H1 (cell line): Measurements from ENCODE around the gene FKBP2. TPM values are rescaled to one million over a fixed set of nuclear protein-coding genes. Genes with fewer than 3 reads are reported as not detected.

Source experiments
- CTCF ChIA-PET: fragments of 300-600 bp; sonication (Branson Sonifier 250); formaldehyde crosslinking; loops from one replicate; lab custom pipeline; 2021; ENCODE audit not compliant: partially characterized antibody; lab: Charles Lee
- POLR2A ChIA-PET: fragments of 300-600 bp; sonication (Branson Sonifier 250); formaldehyde crosslinking; loops from one replicate; lab custom pipeline; 2021; ENCODE audit warnings: inconsistent platforms; ENCODE audit not compliant: partially characterized antibody; lab: Charles Lee
- DNase-seq, 2 experiments: peaks; one replicate each; pipeline versions ENCODE4 v3.0.0 to v3.0.0-alpha.2; 2010 to 2022; ENCODE audit warnings: low spot score in 2 of 2, low read depth in 1 of 2, mixed read lengths in 1 of 2
- FAIRE-seq: peaks from 2 replicates; lab custom pipeline; 2011; peaks lifted over from hg19 to GRCh38; lab: Jason Lieb, UNC
- H2AFZ ChIP-seq: 2 replicates; pipeline ENCODE4 v1.8.1; 2012; ENCODE audit warnings: low read length, inconsistent platforms
- H2AK5ac ChIP-seq: 2 replicates; pipeline ENCODE4 v1.6.1; 2013; ENCODE audit warnings: low read depth, low read length
- H2BK120ac ChIP-seq: replicated peaks from 2 replicates; pipeline ENCODE3; 2013; ENCODE audit warnings: low read depth, low read length, inconsistent platforms
- H2BK12ac ChIP-seq: 2 replicates; pipeline ENCODE4 v1.6.1; 2013; ENCODE audit warnings: low read depth, low read length
- H2BK15ac ChIP-seq: 2 replicates; pipeline ENCODE4 v1.6.1; 2013; ENCODE audit warnings: low read length
- H2BK20ac ChIP-seq: 2 replicates; pipeline ENCODE4 v1.6.1; 2013; ENCODE audit warnings: low read length
- H2BK5ac ChIP-seq: 2 replicates; pipeline ENCODE4 v1.6.1; 2013; ENCODE audit warnings: low read depth, low read length
- H3K14ac ChIP-seq: 2 replicates; pipeline ENCODE4 v1.6.1; 2013; ENCODE audit warnings: inconsistent platforms; ENCODE audit not compliant: insufficient read length
- H3K18ac ChIP-seq: 2 replicates; pipeline ENCODE4 v1.6.1; 2013; ENCODE audit warnings: low read length; ENCODE audit errors: extremely low read depth
- H3K23ac ChIP-seq: 2 replicates; pipeline ENCODE4 v1.6.1; 2013; ENCODE audit warnings: inconsistent platforms; ENCODE audit not compliant: insufficient read length
- H3K23me2 ChIP-seq: 2 replicates; pipeline ENCODE4 v1.6.1; 2013; ENCODE audit warnings: low read depth, low read length
- H3K27ac ChIP-seq: 2 replicates; pipeline ENCODE4 v1.6.1; 2011; ENCODE audit warnings: low read depth, low read length, inconsistent platforms
- H3K27me3 ChIP-seq, 4 experiments: replicated peaks in 1 of 4; 1 replicate in 1 of 4; 2 replicates in 3 of 4; pipeline versions ENCODE4 v1.6.1 to v1.8.1; 2011 to 2013; ENCODE audit warnings: low read length in 3 of 4, mild to moderate bottlenecking in 3 of 4, inconsistent platforms in 2 of 4, mixed read lengths in 2 of 4, moderate library complexity in 1 of 4; ENCODE audit not compliant: control insufficient read depth in 3 of 4, insufficient read depth in 3 of 4; ENCODE audit errors: extremely low read depth in 1 of 4
- H3K36me3 ChIP-seq, 4 experiments: 2 replicates each; pipeline versions ENCODE4 v1.6.1 to v1.8.1; 2011 to 2013; ENCODE audit warnings: mild to moderate bottlenecking in 4 of 4, low read length in 3 of 4, moderate library complexity in 2 of 4, control low read depth in 1 of 4, inconsistent platforms in 1 of 4; ENCODE audit not compliant: insufficient read depth in 4 of 4, control insufficient read depth in 2 of 4
- H3K4ac ChIP-seq: replicated peaks from 2 replicates; pipeline ENCODE3; 2013; ENCODE audit warnings: low read length, low read depth, mixed read lengths, inconsistent platforms; ENCODE audit not compliant: insufficient read length
- H3K4me1 ChIP-seq, 4 experiments: replicated peaks in 1 of 4; 1 replicate in 1 of 4; 2 replicates in 3 of 4; pipeline versions ENCODE4 v1.6.1 to v1.8.1; 2011 to 2013; ENCODE audit warnings: low read length in 3 of 4, inconsistent platforms in 2 of 4, mixed read lengths in 1 of 4; ENCODE audit not compliant: insufficient read depth in 4 of 4, control insufficient read depth in 3 of 4
- H3K4me2 ChIP-seq, 2 experiments: 2 replicates each; pipeline versions ENCODE4 v1.6.1 to v1.8.1; 2011 to 2013; ENCODE audit warnings: low read depth in 2 of 2, low read length in 2 of 2, control low read depth in 1 of 2, inconsistent platforms in 1 of 2, mild to moderate bottlenecking in 1 of 2; ENCODE audit not compliant: insufficient read depth in 1 of 2
- H3K4me3 ChIP-seq, 4 experiments: fragments of 200-600, 300-600 bp in 1 of 4; sonication (generic), shearing (Covaris generic), sonication (Bioruptor Twin) in 1 of 4; 2 replicates each; pipeline versions ENCODE4 v1.5.1 to v1.8.1; 2011 to 2016; ENCODE audit warnings: low read length in 4 of 4, low read depth in 3 of 4, control low read depth in 2 of 4, inconsistent platforms in 2 of 4, mild to moderate bottlenecking in 2 of 4, mixed read lengths in 1 of 4, moderate library complexity in 1 of 4; ENCODE audit not compliant: insufficient read depth in 2 of 4; ENCODE audit errors: extremely low read depth in 1 of 4
- H3K56ac ChIP-seq: replicated peaks from 2 replicates; pipeline ENCODE3; 2013; ENCODE audit warnings: low read depth, mild to moderate bottlenecking, mixed read lengths, low read length, inconsistent platforms; ENCODE audit not compliant: insufficient read length
- H3K79me1 ChIP-seq: 2 replicates; pipeline ENCODE4 v1.6.1; 2013; ENCODE audit warnings: low read depth, low read length, control low read depth
- H3K79me2 ChIP-seq, 2 experiments: 2 replicates each; pipeline versions ENCODE4 v1.6.1 to v1.8.1; 2012 to 2013; ENCODE audit warnings: low read length in 2 of 2, mild to moderate bottlenecking in 2 of 2, inconsistent platforms in 1 of 2; ENCODE audit not compliant: insufficient read depth in 2 of 2, control insufficient read depth in 1 of 2
- H3K9ac ChIP-seq, 4 experiments: replicated peaks in 1 of 4; 1 replicate in 1 of 4; 2 replicates in 3 of 4; pipeline versions ENCODE4 v1.6.1 to v1.8.1; 2011 to 2013; ENCODE audit warnings: low read depth in 3 of 4, low read length in 3 of 4, control low read depth in 2 of 4, mild to moderate bottlenecking in 2 of 4, moderate library complexity in 2 of 4, inconsistent platforms in 1 of 4; ENCODE audit errors: extremely low read depth in 1 of 4
- H3K9me3 ChIP-seq, 2 experiments: 2 replicates each; pipeline versions ENCODE4 v1.6.1 to v1.8.1; 2012 to 2013; ENCODE audit warnings: mild to moderate bottlenecking in 2 of 2, moderate library complexity in 2 of 2, control low read depth in 1 of 2, inconsistent platforms in 1 of 2, low read depth in 1 of 2, low read length in 1 of 2, mixed read lengths in 1 of 2; ENCODE audit not compliant: insufficient read depth in 2 of 2
- H4K20me1 ChIP-seq, 2 experiments: replicated peaks in 1 of 2; 2 replicates each; pipeline versions ENCODE3 to v1.8.1; 2011 to 2013; ENCODE audit warnings: inconsistent platforms in 2 of 2, low read length in 2 of 2, mild to moderate bottlenecking in 1 of 2; ENCODE audit not compliant: insufficient read depth in 2 of 2, control insufficient read depth in 1 of 2
- H4K5ac ChIP-seq: 2 replicates; pipeline ENCODE4 v1.6.1; 2013; ENCODE audit warnings: low read length, low read depth, mixed read lengths, inconsistent platforms; ENCODE audit not compliant: insufficient read length
- H4K8ac ChIP-seq: 2 replicates; pipeline ENCODE4 v1.8.0; 2013; ENCODE audit warnings: mild to moderate bottlenecking, moderate library complexity, low read length, inconsistent platforms; ENCODE audit not compliant: insufficient read depth; ENCODE audit errors: extremely low read depth
- H4K91ac ChIP-seq: replicated peaks from 2 replicates; pipeline ENCODE3; 2013; ENCODE audit warnings: low read length, mixed read lengths, inconsistent platforms; ENCODE audit not compliant: insufficient read length
- ATF2 ChIP-seq: IDR thresholded peaks from 2 replicates; pipeline ENCODE4 v1.6.1; 2012; ENCODE audit warnings: low read length, inconsistent platforms
- CBX8 ChIP-seq: fragments of 300-800, 300-1000 bp; sonication (generic); IDR thresholded peaks from 2 replicates; pipeline ENCODE4 v1.7.1; 2016; ENCODE audit warnings: low read depth, low read length, borderline replicate concordance
- CTBP2 ChIP-seq: IDR thresholded peaks from 2 replicates; pipeline ENCODE4 v1.7.0; 2011; ENCODE audit warnings: borderline replicate concordance, mild to moderate bottlenecking, moderate library complexity, mixed read lengths, low read length; ENCODE audit not compliant: insufficient read depth, insufficient read length
- E2F6 ChIP-seq: IDR thresholded peaks from 2 replicates; pipeline ENCODE4 v1.6.1; 2012; ENCODE audit warnings: inconsistent platforms
- MAX ChIP-seq: IDR thresholded peaks from 2 replicates; pipeline ENCODE4 v1.6.1; 2012; ENCODE audit warnings: inconsistent platforms
- SP1 ChIP-seq: IDR thresholded peaks from 2 replicates; pipeline ENCODE4 v1.6.1; 2011; ENCODE audit warnings: low read depth, low read length
- SP2 ChIP-seq: IDR thresholded peaks from 2 replicates; pipeline ENCODE4 v1.6.1; 2012; ENCODE audit warnings: mild to moderate bottlenecking, low read length, inconsistent platforms
- TBP ChIP-seq: IDR thresholded peaks from 2 replicates; pipeline ENCODE4 v1.6.1; 2011; ENCODE audit warnings: low read depth, low read length, improper control_type of control experiment
- TEAD4 ChIP-seq: IDR thresholded peaks from 2 replicates; pipeline ENCODE4 v1.6.1; 2012; ENCODE audit warnings: low read depth, low read length, inconsistent platforms, mixed read lengths
- ZNF274 ChIP-seq: IDR thresholded peaks from 2 replicates; pipeline ENCODE4 v1.7.0; 2012; ENCODE audit warnings: low read length, borderline replicate concordance; ENCODE audit errors: extremely low read depth
- WGBS, 2 experiments: shearing (Covaris generic) in 1 of 2; methylation state at CpG; one replicate each; pipeline versions ENCODE4 v1.1.6 to v1.1.7; 2013 to 2015; ENCODE audit warnings: low lambda C conversion rate in 2 of 2, mixed read lengths in 2 of 2, inconsistent platforms in 1 of 2, low coverage in 1 of 2, missing lambda C conversion rate in 1 of 2; ENCODE audit not compliant: insufficient replicate concordance in 2 of 2, insufficient coverage in 1 of 2, insufficient read length in 1 of 2; ENCODE audit errors: extremely low coverage in 1 of 2, missing lambda C conversion rate in 1 of 2; 5-methylcytosine and 5-hydroxymethylcytosine counted together
- polyA plus RNA-seq, 7 experiments: library from polyadenylated mRNA; depleted of rRNA in 3 of 7; stranded (reverse) in 5 of 7; unstranded in 2 of 7; fragments of >200 nt in 5 of 7; fragments of 200-250 nt in 2 of 7; gene quantifications; 1 replicate in 5 of 7; 2 replicates in 1 of 7; 4 replicates in 1 of 7; pipeline versions ENCODE4 v1.2.1 to v1.2.3, GENCODE V29; 2011 to 2013; ENCODE audit warnings: missing spikeins in 2 of 7, mixed read lengths in 2 of 7
- total RNA-seq: library from RNA; stranded (reverse); fragmentation: NEBNext Ultra II Directional; extraction: Animal tissue kit (Norgen Biotek cat#: 25700); gene quantifications from 2 replicates; pipeline ENCODE4 v1.2.1, GENCODE V29; 2021

FKBP2 gene
- total and polyA plus RNA-seq, 2 of the 8 experiments (the other 6 are each of a cell fraction or from before 2014, with no cell fraction given), result 41.7 to 52.5 TPM

GRCh38 chr11:64227405-64227956 lies 13.4 kb upstream of the FKBP2 start:
- H2BK15ac ChIP-seq, result 0 out of 2 replicates have a peak overlapping the region, but pooled peaks have one; percentile 61
- FAIRE-seq (no peak), DNase-seq (no peak)
- no peaks in the 10 kb centered on the region; the same call in 1 of the 2 replicates for H3K79me1 ChIP-seq
- H3K56ac ChIP-seq, result no peak overlapping the region
- peaks cover 0 to 6% (median 3%) of the 10 kb centered on the region in 4 experiments; a peak in 4 of 7 replicates for H3K27me3 ChIP-seq
- peaks cover 16% of the 10 kb centered on the region for H3K23me2 ChIP-seq
- no peak overlapping the region for H4K5ac ChIP-seq
- no peak overlapping the region for H2AFZ ChIP-seq
- no peak overlapping the region for H3K27ac ChIP-seq
- no peak overlapping the region for H2BK20ac ChIP-seq
- H2BK5ac ChIP-seq, result no peak overlapping the region
- WGBS, 2 experiments, result 100% methylated on average over 1 of the region's 3 CpGs; no CpG with 5 or more reads in 1 of the 2 experiments
- no peak overlapping the region for H2AK5ac ChIP-seq
- peak overlapping the region; percentile 55; the same call in 1 of the 2 replicates for H2BK12ac ChIP-seq
- no peaks in the 10 kb centered on the region for H3K9me3 ChIP-seq
- no peak overlapping the region for H3K23ac ChIP-seq
- no peak overlapping the region for H3K9ac ChIP-seq
- no peak overlapping the region for H4K91ac ChIP-seq
- CTCF ChIA-PET, result interaction anchor here (0.6 to 6.5 kb wide), 10 partner anchors 10 to 126 kb away, joined by 3 to 64 read pairs (median 4); partner anchors contain the start of genes FERMT3, FKBP2 and PLCB3
- peaks cover 0 to 31% (median 17%) of the 10 kb centered on the region in 4 experiments; a peak in 6 of 7 replicates for H3K4me1 ChIP-seq
- no peak overlapping the region for H3K4me3 ChIP-seq
- H3K79me2 ChIP-seq, result no peaks in the 10 kb centered on the region
- POLR2A ChIA-PET, result interaction anchor here (2.2 to 14.1 kb wide), 5 partner anchors 17 to 77 kb away, joined by 5 to 253 read pairs (median 48); partner anchors contain the start of genes FERMT3, FKBP2, PLCB3 and PPP1R14B
- H4K8ac ChIP-seq, result no peak overlapping the region
- no peak overlapping the region for H2BK120ac ChIP-seq
- no peak overlapping the region for H3K18ac ChIP-seq
- H3K14ac ChIP-seq, result no peak overlapping the region
- H4K20me1 ChIP-seq, result peaks cover 0 to 7% of the 10 kb centered on the region in 2 experiments
- peaks cover 0 to 7% (median 1%) of the 10 kb centered on the region in 4 experiments; a peak in 2 of 8 replicates for H3K36me3 ChIP-seq
- peak overlapping the region; percentile 72 to 93; a peak in 3 of 4 replicates for H3K4me2 ChIP-seq
- H3K4ac ChIP-seq, result no peak overlapping the region
- TF ChIP-seq TEAD4 (no peak), CBX8 (no peak), CTBP2 (no peak), TBP (no peak), ZNF274 (no peak), E2F6 (no peak), ATF2 (no peak), MAX (no peak), SP2 (no peak), SP1 (no peak)
